OCI-LY1 (cell line): ENCODE data around the gene PBX3.

Experiments used
- H2AFZ ChIP-seq: fragments of 200-600 bp; sonication (generic), shearing (Covaris generic); 2 replicates; pipeline ENCODE4 v1.6.0; 2014; ENCODE audit warnings: antibody characterized with exemption, mild to moderate bottlenecking, low read length
- H3F3A ChIP-seq: fragments of 200-600 bp; sonication (generic), shearing (Covaris generic); 2 replicates; pipeline ENCODE4 v1.6.0; 2014; ENCODE audit warnings: mild to moderate bottlenecking, antibody characterized with exemption, low read length, moderate library complexity; ENCODE audit not compliant: insufficient read depth
- H3K27ac ChIP-seq: fragments of 200-600 bp; sonication (generic); 2 replicates; pipeline ENCODE4 v1.5.1; 2014; ENCODE audit warnings: low read length, mixed run types, mild to moderate bottlenecking, low read depth; ENCODE audit not compliant: poor library complexity, severe bottlenecking
- H3K27me3 ChIP-seq: fragments of 200-600 bp; sonication (generic); 2 replicates; pipeline ENCODE4 v1.6.0; 2014; ENCODE audit warnings: antibody characterized with exemption, mild to moderate bottlenecking, low read length, moderate library complexity; ENCODE audit not compliant: insufficient read depth
- H3K36me3 ChIP-seq: fragments of 200-600 bp; sonication (generic); 2 replicates; pipeline ENCODE4 v1.6.1; 2014; ENCODE audit warnings: mild to moderate bottlenecking, antibody characterized with exemption, low read length, moderate library complexity, mixed read lengths; ENCODE audit not compliant: insufficient read depth
- H3K4me1 ChIP-seq: fragments of 200-600 bp; sonication (generic); 2 replicates; pipeline ENCODE4 v1.5.1; 2014; ENCODE audit warnings: mild to moderate bottlenecking, low read length, moderate library complexity; ENCODE audit not compliant: insufficient read depth, severe bottlenecking
- H3K4me2 ChIP-seq: fragments of 200-600 bp; sonication (generic), shearing (Covaris generic); 2 replicates; pipeline ENCODE4 v1.6.1; 2014; ENCODE audit warnings: low read length
- H3K4me3 ChIP-seq: fragments of 200-600 bp; sonication (generic); 2 replicates; pipeline ENCODE4 v1.5.1; 2014; ENCODE audit warnings: low read length, low read depth, mild to moderate bottlenecking, mixed read lengths; ENCODE audit not compliant: poor library complexity, severe bottlenecking
- H3K79me2 ChIP-seq: fragments of 200-600 bp; shearing (Covaris generic); 2 replicates; pipeline ENCODE4 v1.6.1; 2016; ENCODE audit warnings: mixed run types, low read length, mixed read lengths; ENCODE audit not compliant: insufficient read depth
- H3K9ac ChIP-seq: fragments of 200-600 bp; sonication (generic), shearing (Covaris generic); 2 replicates; pipeline ENCODE4 v1.6.1; 2014; ENCODE audit warnings: mild to moderate bottlenecking, low read length, mixed read lengths
- H3K9me2 ChIP-seq: fragments of 200-600 bp; sonication (generic), shearing (Covaris generic); 2 replicates; pipeline ENCODE4 v1.6.1; 2014; ENCODE audit warnings: low read depth, mild to moderate bottlenecking, low read length, mixed read lengths
- H3K9me3 ChIP-seq: fragments of 200-600 bp; shearing (Covaris generic); 2 replicates; pipeline ENCODE4 v1.6.1; 2014; ENCODE audit warnings: low read length, mixed read lengths
- H4K20me1 ChIP-seq: fragments of 200-600 bp; sonication (generic), shearing (Covaris generic); 2 replicates; pipeline ENCODE4 v1.6.0; 2016; ENCODE audit warnings: mild to moderate bottlenecking, low read length; ENCODE audit not compliant: insufficient read depth
- CTCF ChIP-seq: fragments of 200-600 bp; sonication (generic), shearing (Covaris generic); IDR thresholded peaks from 2 replicates; pipeline ENCODE4 v1.5.1; 2017; ENCODE audit warnings: mild to moderate bottlenecking, antibody characterized with exemption, low read length, moderate library complexity, mixed read lengths
- EZH2 ChIP-seq: fragments of 200-600 bp; sonication (generic), shearing (Covaris generic); IDR thresholded peaks from 2 replicates; pipeline ENCODE4 v1.8.0; 2017; ENCODE audit warnings: borderline replicate concordance, mixed run types, mild to moderate bottlenecking, antibody characterized with exemption, low read length, moderate library complexity, mixed read lengths

Gene PBX3

GRCh38 chr9:125995006-125995405 is 247.8 kb downstream of the PBX3 start:
- no peaks in the 10 kb centered on the region for H3K36me3 ChIP-seq
- H3K27ac ChIP-seq = no peak overlapping the region
- no peak for TF ChIP-seq EZH2
- TF ChIP-seq CTCF = no peak
- H4K20me1 ChIP-seq = no peaks in the 10 kb centered on the region
- H3K4me3 ChIP-seq = no peak overlapping the region
- no peaks in the 10 kb centered on the region for H3K79me2 ChIP-seq
- H3K9me2 ChIP-seq = no peaks in the 10 kb centered on the region
- no peak overlapping the region for H3K4me2 ChIP-seq
- H3K9ac ChIP-seq = no peak overlapping the region
- H3K4me1 ChIP-seq = no peaks in the 10 kb centered on the region
- H3F3A ChIP-seq = no peaks in the 10 kb centered on the region
- no peak overlapping the region for H2AFZ ChIP-seq
- H3K9me3 ChIP-seq = no peaks in the 10 kb centered on the region
- no peaks in the 10 kb centered on the region; the same call in 1 of the 2 replicates for H3K27me3 ChIP-seq

GRCh38 chr9:125995706-125996105 is 248.5 kb downstream of the PBX3 start:
- no peaks in the 10 kb centered on the region for H3F3A ChIP-seq
- TF ChIP-seq EZH2 = no peak
- no peak for TF ChIP-seq CTCF
- H3K27ac ChIP-seq = no peak overlapping the region
- no peaks in the 10 kb centered on the region for H3K36me3 ChIP-seq
- no peaks in the 10 kb centered on the region for H3K79me2 ChIP-seq
- no peak overlapping the region for H2AFZ ChIP-seq
- no peaks in the 10 kb centered on the region for H3K9me3 ChIP-seq
- no peak overlapping the region for H3K9ac ChIP-seq
- no peaks in the 10 kb centered on the region for H4K20me1 ChIP-seq
- no peaks in the 10 kb centered on the region; the same call in 1 of the 2 replicates for H3K27me3 ChIP-seq
- no peak overlapping the region for H3K4me3 ChIP-seq
- no peak overlapping the region for H3K4me2 ChIP-seq
- no peaks in the 10 kb centered on the region for H3K4me1 ChIP-seq
- no peaks in the 10 kb centered on the region for H3K9me2 ChIP-seq

GRCh38 chr9:125996791-125997190 is 249.6 kb downstream of the PBX3 start:
- Histone ChIP-seq H3K9me2 (no peaks in the 10 kb centered on the region), H3K27me3 (no peaks in the 10 kb centered on the region; the same call in 1 of the 2 replicates), H3K9ac (no peak overlapping the region), H3K4me2 (no peak overlapping the region), H3K4me3 (no peak overlapping the region), H3K9me3 (no peaks in the 10 kb centered on the region), H3K36me3 (no peaks in the 10 kb centered on the region), H4K20me1 (no peaks in the 10 kb centered on the region), H3K79me2 (no peaks in the 10 kb centered on the region), H3F3A (no peaks in the 10 kb centered on the region), H2AFZ (no peak overlapping the region), H3K4me1 (no peaks in the 10 kb centered on the region), H3K27ac (no peak overlapping the region)
- TF ChIP-seq CTCF (no peak), EZH2 (no peak)
